Measurements from ENCODE around the gene RSRC1.
"Not testable (repeated sequence)": the region's sequence is repeated elsewhere in the genome, so short reads cannot be mapped to it uniquely, and the experiment has no call there.

The RSRC1 gene

DNA sequence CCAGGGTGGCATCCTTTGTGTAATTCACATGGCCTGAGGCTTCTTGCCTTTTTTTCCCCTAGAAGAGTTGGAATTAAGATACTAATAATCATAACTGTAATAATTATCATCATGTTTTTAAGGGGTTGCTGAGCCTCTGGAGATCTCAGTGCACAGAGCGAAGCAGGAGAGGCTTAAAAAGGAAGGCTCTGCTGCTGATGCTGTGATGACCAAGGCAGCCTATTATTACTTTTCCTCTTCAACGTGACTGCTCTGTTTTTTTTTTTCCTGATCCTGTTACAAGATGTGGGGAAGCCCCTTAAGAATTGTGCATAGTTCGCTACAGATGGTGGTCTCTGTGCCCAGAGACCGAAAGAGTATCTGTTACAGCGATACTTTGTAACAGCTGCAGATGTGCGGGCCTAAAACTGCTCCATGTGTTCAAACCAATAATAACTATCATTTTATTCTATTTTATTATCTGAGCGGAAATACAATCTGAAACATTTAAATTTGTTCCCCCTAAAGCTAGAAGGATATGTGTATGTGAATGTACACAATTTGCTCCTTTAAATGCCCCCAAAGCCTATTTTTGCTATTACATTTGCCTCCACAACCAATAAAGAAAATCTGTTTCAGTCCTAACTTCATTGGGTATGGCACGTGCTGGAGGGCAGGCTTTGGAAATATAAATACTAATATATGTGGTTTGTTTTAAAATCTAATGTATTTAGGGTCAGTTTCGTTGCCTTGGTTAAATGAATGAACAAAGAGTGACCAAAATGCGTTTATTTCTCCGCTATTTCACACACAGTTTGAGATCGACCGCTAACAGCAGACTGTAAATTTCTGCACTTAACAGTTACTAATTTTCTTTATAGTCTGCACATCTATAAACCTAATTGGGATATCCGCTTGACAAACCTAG is 8.3 kb upstream of the RSRC1 start:
- DNase-seq: no peak

DNA sequence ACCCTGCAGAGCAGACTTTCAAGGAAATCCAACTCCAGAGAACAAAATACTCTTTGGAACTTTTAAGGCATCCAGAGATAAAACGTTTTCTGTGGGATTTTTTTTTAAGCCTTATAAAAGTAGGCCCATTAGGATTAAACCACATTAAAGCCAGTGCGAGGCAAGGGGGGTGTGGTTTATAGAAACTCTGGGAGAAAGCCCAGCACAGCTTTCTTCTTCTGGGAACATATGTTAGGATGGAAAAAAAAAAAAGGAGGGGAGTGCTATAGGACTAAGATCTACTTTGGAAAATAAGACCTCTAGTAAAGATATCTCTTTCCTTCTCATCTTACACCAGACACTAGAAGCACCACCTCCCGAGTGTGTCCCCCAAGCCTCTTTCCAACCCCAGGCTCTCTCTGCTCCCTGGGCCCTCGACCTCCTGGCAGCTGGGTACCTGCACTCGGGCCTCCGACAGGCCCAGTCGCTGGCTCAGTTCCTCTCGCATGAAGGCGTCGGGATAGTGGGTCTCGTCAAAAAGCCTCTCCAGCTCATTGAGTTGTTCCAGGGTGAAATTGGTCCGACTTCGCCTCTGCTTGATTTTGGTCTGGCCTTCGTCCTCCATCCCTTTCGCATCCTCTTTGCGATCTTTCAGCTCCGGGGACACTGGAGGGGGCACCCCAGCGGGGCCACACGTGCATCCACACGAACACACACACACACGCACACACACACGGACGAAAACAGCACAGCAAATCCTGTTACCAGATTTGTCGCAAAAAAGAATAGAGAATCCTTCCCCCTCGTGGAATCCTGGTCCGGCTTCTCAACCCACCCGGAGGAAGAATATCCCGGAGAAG is 7.4 kb upstream of the RSRC1 start:
- DNase-seq: peak in 1 of 2 experiments; percentile 29

DNA sequence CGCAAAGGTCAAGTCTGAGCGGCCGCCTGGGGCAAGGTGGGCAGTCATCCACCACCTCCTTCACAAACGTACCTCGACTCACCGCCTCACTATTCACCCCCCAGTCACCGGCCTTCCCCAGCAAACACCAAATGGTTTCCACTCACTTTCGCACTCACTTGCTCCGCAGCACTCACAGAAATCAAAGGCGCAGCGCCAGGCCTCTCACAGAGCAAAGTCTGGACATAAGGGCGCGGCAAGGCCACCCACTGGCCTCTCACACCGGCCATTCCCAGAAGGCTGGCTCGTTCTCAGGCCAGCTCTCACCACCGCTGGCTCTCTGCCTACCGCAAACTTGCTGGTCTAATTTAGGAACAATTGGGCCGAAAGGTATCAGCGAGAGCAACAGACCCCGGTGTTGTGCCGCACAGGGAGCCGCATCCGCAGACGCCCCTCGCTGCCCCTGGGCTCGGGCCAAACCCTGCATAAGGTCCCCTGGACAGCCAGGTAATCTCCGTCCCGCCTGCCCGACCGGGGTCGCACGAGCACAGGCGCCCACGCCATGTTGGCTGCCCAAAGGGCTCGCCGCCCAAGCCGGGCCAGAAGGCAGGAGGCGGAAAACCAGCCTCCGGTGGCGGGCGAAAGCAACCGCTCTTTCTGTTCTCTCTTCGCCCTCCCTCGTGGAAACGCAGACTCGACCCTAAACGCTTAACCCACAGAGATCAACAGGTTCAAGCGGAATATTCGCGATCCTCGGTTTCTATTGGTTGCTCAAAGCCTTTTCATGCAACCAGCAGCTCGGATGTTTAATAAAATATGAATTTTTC is 6.6 kb upstream of the RSRC1 start:
- peak; percentile 35 to 44 for DNase-seq

DNA sequence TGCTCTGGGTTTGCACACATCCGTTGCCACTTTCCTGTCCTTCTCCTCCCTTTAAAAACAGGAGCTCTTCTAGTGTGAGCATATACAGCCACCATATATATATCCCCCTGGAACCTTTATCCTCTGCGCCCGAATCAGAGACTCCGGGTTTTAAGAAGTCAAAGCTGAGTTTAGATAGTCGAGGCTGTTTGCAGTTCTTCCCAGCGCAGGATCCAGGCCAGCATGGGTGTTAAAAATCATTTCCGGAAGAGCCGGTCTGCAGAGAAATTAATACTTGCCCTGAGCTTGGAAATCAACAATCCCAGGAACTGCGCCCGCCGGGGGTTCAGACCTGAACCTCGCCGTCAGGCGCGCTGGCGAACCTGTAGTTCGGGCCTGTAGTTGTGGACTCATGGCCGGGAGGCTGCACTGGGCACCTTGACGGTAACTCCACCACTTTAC is 6.0 kb upstream of the RSRC1 start:
- DNase-seq: peak in 1 of 2 experiments; percentile 27

DNA sequence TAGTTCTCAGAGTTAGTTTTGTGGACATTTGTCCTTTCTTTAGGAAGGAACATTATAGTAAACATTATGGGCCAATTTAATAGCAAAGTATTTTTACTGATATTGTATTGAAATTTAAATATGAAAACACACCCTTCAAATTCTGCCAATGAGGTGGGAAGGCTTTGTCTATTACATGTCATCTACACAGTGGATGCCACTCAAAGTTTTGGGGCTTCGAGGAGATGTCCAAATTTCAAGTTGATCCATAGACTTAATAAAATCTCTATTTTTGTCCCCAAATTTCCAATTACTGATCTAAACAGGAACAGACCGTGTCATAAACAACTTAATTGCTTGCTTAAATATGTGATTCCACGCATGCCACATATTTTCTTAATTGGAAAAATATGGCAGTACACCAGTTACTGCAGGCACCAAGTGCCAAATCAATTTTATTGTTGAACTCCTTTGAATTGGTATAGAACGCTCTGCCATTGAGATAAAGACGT is 5.4 kb upstream of the RSRC1 start:
- DNase-seq: no peak

DNA sequence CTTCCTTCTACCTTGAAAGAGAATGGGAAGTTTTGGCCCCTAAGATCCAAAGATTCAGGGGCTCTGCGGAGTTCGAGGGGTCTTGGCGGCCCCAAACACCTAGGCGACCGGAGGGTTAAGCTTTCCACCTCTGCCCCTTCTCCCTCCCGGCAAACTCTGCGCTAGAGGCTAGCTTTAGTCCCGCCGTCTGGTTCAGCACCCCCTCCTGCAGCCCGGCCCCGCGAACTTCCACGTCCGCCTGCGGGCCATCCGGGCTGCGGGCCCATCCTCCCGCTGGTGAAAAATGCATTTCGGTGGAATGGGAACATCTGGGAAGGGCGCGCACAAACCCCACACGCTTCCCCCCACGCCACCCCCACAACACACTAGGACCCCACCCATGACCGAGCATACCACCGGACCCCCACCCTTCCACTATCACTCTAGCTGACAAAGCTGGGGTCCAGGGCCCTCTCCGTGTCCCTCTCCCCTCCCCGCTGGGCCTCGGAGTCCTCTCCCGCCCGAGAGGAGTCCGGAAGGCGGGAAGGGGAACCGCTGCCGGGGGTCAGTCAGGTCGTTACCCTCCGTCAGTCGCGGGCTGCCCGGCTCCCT is 4.7 kb upstream of the RSRC1 start:
- DNase-seq: peak; percentile 24 to 32

DNA sequence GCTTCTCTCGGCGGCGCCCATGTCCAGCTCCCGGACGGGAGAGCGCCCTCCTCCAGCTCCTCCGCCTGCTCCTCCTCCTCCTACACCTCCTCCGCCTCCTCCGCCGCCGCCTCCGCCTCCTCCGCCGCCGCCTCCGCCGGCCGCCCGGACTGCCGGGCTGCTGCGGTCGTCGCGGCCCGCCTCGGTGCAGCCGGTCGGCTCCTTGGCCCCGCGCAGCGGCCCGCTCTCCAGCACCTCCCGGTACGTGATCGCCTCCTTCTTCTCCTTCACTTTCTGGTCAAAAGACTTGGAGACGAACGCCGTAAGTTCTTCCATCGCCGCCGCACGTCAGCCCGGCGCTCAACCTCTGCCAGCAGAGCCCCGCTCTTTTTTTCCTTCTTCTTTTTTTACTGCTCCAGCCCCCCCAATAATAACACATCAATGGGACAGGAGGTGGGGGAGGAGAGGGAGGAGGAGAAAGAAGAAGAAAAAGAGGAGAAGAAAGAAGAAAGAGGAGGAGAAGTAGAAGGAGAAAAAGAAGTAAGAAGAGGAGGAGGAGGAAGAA is 4.1 kb upstream of the RSRC1 start:
- DNase-seq: peak; percentile 38 to 51

DNA sequence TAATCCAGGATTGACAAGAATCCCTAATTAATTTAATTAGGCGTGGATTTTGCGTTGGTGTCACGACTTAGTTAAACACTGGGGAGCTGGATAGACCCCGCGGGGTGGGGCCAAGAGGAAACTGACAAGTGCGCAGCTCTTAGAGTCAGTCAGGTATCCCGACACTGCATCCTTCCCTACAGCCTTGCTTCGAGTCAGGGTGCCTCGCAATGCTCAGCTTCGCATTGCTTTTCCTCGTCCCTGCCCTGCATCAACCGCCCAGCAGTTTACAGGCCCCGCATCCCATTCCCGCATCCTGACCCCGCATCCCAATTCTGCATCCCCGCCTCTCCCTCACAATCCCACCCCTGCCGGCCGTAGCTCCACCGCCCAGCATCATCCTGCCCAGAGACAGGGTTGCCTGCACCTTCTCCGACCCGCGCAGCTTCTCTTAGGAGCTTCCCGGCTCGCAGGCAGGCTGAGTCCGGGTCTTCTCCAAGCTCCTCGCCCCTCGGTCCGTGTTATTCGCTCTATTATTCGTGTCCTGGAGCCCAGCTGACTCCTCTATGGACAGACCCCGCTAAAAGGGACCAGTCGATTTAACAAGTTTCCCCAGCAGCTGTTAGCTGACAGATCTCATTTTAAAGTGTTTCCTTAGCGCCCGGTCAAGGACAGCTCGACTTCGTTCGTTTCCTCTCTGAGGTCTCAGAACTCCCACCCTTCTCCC is 3.0 kb upstream of the RSRC1 start:
- DNase-seq: peak; percentile 48 to 50

DNA sequence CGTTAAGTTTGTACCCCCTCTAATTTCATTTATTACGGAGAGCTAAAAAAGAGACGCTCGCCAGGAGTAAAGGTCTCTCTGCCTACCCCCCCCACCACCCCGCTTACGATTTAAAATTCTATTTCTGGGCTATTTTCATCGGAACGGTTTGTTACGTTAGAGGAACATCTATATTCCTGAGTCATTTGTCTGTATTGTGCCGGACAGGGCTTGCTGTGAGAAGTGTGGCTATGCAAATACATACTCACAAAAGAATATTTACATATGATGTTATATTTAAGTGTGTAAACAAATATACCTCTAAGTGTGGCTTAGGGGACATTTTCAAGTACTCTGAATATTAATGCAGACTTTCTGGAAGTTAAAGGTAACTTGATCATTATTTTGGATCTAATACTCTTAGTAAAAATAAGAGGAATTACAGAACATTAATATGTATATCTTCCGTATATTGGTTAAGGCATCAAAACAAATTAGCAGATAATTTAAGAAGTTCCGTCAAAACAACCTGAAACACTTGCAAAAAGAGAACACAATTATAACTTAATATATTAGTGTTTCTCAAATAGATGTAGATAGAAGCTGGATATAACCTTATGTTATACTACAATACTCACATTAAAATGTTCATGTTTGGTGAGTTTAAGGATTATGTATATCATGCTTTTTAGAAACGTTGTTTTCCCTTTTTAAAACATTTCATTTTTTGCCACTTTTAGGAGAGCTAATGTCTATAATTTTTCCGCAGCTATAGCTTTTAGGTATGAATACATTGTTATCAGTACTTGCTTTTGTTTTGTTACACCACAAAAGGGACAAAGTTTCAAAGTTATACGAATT is 2.1 kb upstream of the RSRC1 start:
- DNase-seq: no peak

DNA sequence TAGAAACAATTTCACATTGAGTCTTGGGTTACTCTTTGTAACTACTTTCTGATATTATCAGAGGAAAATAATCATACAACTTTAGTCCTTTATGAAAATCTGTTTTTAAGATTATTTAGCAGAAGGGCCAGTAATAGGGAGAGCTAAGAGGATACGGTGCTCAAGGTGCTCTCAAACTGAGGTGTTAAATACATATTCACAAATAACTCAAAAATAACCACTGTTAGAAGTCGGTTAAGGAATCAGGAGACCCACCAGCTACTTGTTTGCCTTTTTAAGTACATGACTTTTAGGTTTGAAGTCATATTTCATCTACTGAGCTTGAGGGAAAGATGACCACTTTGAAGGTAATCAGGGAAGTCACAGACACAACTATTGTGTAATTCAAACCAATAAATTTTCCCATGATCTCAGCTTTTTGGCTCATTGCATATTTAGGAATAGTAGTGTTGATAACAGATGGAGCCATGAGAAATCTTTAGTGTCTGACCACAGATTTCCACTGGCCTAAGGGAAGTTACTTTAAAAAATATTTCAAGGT is 1.4 kb upstream of the RSRC1 start:
- no peak for DNase-seq

DNA sequence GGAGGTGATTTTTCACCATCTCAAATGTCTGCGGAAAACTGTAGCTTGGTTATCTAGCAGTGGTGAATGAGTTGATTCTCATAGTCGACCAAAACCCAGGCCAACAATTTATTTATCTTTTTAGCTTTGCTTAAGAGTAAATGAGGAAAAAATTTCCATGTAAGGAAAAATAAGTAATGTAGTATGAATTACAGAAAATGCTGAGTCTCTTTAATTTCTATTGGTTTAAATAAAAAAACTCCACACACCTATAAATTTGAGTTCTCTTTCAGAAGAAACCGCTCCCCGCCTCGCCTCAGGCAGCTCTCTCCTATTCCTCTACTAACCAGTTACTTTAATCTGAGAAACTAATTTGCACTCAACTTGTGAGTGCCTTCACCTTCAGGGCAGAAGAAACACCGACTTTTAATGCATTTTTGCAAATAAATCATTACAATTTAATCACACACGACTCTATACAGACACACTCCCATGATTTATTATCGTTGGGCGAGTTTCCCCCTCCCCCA is 540 bp upstream of the RSRC1 start:
- DNase-seq: no peak

DNA sequence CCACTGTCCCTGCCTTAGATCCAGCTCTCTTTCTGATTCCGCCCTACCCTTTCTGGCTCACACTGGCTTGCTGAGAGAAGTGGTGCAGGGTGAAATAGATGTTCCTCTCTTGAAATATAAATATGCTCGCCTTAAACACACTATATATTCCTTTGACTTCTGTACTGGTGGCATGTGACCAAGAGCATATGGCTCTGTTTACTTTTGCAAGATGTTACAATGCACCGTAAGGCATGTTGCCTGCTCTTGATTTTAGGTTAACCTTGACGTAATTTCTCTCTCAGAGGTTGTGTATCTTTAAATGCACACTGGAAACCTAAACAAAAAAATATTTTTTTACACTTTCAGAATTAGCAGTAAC is 749 bp downstream of the RSRC1 start:
- no peak for DNase-seq

DNA sequence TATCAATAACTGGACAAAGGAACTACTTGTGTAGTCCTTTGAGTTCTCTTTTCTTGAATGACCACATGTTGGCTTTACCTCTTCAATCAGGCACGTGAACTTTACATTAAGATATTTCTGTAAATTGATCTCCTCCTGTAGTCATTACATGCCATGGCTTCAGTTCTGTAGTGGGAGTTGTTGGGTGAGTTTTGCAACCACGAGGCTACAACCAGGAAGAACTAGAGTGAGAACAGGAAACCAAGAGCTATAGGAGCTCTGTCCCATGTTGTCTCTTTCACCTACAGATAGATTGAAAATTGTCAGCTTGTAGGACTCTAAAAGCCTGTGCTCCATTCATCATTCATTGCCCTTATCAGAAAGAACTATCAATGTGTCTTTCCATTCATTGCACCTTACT is 2.0 kb downstream of the RSRC1 start:
- no peak for DNase-seq

DNA sequence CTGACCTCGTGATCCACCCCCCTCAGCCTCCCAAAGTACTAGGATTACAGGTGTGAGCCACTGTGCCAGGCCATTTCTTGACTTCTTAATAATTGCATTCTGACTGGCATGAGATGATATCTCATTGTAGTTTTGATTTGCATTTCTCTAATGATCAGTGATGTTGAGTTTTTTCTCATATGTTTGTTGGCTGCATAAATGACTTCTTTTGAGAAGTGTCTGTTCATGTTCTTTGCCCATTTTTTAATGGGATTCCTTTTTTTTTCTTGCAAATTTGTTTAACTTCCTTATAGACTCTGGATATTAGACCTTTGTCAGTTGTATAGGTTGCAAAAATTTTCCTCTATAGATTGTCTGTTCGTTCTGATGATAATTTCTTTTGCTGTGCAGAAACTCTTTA is 3.7 kb downstream of the RSRC1 start:
- DNase-seq: not testable (repeated sequence)

DNA sequence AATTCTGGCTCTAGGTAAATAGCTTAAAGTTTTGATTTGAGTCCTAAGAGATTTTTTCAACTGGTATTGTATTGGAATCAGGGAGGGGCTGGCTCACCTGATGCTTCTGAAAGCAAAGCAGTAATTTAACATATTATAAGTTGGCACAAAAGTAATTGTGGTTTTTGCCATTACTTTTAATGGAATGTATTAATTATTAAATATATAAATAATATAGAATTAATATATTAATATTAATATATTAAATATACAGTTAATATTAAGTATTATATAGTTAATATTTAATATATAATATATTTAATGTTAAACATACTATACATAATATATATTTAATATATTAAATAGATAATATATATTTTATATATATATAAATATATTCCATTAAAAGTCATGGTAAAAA is 10.4 kb downstream of the RSRC1 start:
- DNase-seq: no peak

DNA sequence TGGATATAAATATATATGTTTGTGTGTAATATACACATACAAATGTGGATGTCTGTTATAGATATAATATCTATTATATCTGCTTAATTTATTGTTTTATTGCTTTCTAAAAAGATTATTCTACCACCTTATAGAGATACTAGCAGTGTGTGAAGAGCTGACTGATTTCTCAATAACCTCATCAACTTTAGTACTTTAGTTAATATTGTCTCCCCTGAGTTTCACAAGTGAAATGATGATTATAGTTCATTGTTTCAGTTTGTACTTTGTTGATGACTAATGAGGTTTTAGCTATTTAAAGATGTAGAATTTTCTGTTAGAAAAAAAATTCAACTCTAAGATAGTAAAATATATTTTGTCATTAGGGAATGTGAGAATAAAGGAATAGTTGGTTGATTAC is 11.4 kb downstream of the RSRC1 start:
- DNase-seq: no peak

DNA sequence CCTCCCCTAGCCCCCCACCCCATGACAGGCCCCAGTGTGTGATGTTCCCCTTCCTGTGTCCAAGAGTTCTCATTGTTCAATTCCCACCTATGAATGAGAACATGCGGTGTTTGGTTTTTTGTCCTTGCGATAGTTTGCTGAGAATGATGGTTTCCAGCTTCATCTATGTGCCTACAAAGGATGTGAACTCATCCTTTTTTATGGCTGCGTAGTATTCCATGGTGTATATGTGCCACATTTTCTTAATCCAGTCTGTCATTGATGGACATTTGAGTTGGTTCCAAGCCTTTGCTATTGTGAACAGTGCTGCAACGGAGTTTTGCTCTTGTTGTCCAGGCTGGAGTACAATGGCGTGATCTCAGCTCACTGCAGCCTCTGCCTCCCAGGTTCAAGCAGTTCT is 12.8 kb downstream of the RSRC1 start:
- not testable (repeated sequence) for DNase-seq

DNA sequence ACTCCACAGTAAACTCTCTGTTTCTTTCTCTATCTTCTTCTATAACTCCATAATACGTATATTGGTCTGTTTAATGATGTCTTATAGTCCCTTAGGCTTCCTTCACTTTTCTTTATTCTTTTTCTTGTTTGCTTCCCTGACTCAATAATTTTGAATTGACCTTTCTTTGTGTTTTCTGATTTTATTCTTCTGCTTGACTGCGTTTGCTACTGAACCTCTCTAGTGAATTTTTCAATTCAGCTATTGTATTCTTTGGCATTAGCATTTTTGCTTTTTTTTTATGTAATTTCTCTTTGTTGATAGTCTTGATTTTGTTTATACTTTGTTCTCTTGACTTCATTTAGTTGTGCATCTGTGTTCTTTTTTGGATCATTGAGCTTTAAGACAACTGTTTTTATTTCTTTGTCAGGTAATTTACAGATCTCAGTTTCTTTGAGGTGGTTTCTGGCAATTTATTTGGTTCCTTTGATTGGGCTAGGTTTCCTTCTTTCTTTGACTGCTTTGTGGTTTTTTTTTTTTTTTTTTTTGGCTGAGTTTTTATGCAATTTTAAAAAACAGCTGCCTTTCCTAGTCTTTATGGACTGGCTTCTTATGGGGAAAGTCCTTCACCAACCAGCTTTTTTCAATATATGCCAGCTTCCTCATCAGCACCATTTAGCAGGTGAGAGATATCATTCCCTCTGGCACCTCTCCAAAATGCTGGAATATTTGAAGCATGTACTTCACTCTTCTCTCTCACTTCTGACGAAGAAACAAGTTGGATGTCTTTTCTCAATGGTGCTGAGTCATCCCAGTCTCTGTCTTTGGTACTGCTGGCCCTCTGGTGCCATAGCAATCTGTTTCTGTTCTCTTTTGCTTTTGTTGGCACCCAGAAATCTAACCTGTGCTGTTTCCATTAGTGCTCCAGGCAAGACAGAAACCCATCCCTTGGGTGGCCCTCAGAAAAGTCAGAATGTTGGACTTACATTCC is 17.6 kb downstream of the RSRC1 start:
- no peak for DNase-seq

DNA sequence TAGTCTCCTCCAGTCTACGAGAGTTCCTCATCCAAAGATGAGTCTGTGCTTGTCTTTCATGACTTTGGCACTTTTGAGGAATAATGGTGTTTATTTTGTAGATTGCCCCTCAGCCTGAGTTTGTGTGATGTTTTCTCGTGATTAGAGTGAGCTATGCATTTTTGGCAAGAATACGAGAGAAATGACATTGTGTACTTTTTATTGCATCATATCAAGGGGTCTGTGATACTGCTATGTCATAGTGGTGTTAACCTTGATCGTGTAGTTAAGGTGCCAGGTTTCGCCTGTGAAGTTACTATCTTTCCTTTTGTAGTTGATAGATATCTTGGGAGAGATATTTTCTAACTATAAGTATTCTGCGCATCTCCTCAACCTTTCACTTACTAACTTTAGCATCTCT is 18.9 kb downstream of the RSRC1 start:
- DNase-seq: no peak
